ENCODE measurements around the gene SLC12A5. TPM values are rescaled to one million over a fixed set of nuclear protein-coding genes. Genes with fewer than 3 reads are reported as not detected.
"Not testable (repeated sequence)": the region's sequence is repeated elsewhere in the genome, so short reads cannot be mapped to it uniquely, and the experiment has no call there.

SLC12A5 gene
- total and polyA plus RNA-seq, 2 of the 4 experiments (the other 2 are of a cell fraction) = 2.2 TPM; not detected in 1

DNA sequence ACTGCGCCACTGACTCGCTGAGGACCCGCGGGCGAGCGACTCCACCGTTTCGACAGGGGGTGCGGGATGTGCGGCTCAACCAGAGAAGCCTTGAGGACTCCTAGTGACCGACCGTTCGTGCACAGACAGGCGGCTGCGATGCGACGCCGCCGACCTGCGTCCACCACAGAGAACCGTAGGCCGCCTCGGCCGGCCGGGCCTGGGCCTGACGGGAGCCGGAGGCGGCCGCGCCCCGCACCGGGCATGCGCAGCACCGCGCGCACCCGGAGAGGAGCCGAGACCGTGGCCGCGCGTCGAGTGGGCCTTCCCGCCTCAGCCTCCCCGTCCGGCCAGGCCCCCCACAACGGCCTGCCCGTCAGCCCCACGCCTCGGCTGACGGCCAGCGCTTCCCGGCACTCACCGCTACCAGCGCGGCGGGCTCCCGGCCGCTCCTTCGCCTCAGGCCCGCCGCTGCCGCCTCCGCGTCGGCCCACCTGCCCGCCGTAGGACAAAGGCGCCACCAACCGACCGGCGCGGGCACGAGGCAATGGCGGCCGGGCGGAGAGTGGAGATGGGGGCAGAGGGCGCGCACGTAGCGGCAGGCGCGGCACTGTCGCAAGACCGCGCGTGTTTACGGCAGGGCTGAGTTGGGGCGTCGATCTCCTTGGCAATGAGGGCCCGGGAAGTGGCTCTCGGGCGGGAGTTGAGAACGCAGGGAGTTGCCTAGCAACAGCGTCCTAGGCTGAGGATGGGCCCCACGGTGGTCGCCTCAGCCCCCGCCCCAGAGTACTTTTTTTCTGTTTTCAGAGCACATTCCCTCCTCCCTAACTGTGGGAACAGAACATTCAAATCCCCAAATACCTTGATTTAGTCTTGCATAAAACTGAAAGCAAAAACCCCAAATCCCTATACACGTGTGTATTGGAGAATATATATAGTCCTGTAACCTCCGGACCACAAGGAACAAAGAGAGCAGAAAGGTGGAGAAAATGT, 60.7 kb downstream of the SLC12A5 start, which contains the start of gene NCOA5 (continued):
- TF ChIP-seq, protein P1, sequence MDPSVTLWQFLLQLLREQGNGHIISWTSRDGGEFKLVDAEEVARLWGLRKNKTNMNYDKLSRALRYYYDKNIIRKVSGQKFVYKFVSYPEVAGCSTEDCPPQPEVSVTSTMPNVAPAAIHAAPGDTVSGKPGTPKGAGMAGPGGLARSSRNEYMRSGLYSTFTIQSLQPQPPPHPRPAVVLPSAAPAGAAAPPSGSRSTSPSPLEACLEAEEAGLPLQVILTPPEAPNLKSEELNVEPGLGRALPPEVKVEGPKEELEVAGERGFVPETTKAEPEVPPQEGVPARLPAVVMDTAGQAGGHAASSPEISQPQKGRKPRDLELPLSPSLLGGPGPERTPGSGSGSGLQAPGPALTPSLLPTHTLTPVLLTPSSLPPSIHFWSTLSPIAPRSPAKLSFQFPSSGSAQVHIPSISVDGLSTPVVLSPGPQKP (IDR thresholded peaks at IDR 0.05; ENCODE audit: borderline replicate concordance, low read depth, low read length) = no peak

- H3K4me2 ChIP-seq (ENCODE audit: low read depth, low read length); H3K27me3 ChIP-seq (ENCODE audit: control insufficient read depth, insufficient read depth, low read length); H2BK20ac ChIP-seq (ENCODE audit: low read depth, low read length); H3K23ac ChIP-seq (ENCODE audit: low read depth, low read length); H2AK5ac ChIP-seq (ENCODE audit: low read depth, low read length); dilution Hi-C loops (cut with HindIII; ENCODE audit: low sequenced_read_pairs, unreplicated experiment); H4K5ac ChIP-seq (ENCODE audit: low read depth, low read length); H3K36me3 ChIP-seq (ENCODE audit: control insufficient read depth, insufficient read depth, low read length); H3K56ac ChIP-seq (ENCODE audit: extremely low read depth, insufficient read depth, low read length); H2BK15ac ChIP-seq (ENCODE audit: low read depth, low read length); H2AK9ac ChIP-seq (replicated peaks; ENCODE audit: low read depth, low read length, poor library complexity); H3K9ac ChIP-seq (ENCODE audit: low read depth, low read length); H3K27ac ChIP-seq (ENCODE audit: insufficient read depth, low read length); H2AFZ ChIP-seq (replicated peaks; ENCODE audit: low read length, poor library complexity); H2BK120ac ChIP-seq (ENCODE audit: low read depth, low read length); BruUV-seq (replicated peaks); H3K9me3 ChIP-seq (ENCODE audit: control insufficient read depth, insufficient read depth, low read length); intact Hi-C loops (cut with micrococcal nuclease); H3K4ac ChIP-seq (ENCODE audit: low read depth, low read length); POLR2A ChIA-PET (ENCODE audit: unreplicated experiment); H4K91ac ChIP-seq (ENCODE audit: insufficient read depth, low read depth, low read length); DNase-seq; ATAC-seq (ENCODE audit: low read depth); H3K9me1 ChIP-seq (ENCODE audit: insufficient read depth, low read length); H2BK5ac ChIP-seq (ENCODE audit: low read depth, low read length, poor library complexity, severe bottlenecking); H3K4me1 ChIP-seq (ENCODE audit: control insufficient read depth, insufficient read depth, low read length); H3K18ac ChIP-seq (ENCODE audit: low read depth, low read length); H3K14ac ChIP-seq (replicated peaks; ENCODE audit: low read depth, low read length); CTCF ChIA-PET; H4K8ac ChIP-seq (ENCODE audit: low read depth in 2 of 2, low read length in 2 of 2); in situ Hi-C loops (cut with MboI; ENCODE audit: low sequenced_read_pairs); H3K4me3 ChIP-seq (ENCODE audit: insufficient read depth, low read depth, low read length): not testable (repeated sequence)
- 81% methylated on average over 8 of the region's 52 CpGs; no CpG with 5 or more reads in 1 of the 2 experiments for WGBS, 2 experiments (ENCODE audit: extremely low coverage in 2 of 2, insufficient read length in 1 of 2)
- H3K79me1 ChIP-seq (ENCODE audit: low read depth in 1 of 2, low read length in 2 of 2) = peaks cover 3 to 21% of the 10 kb centered on the region in 2 experiments; a peak in 2 of 4 replicates
- peaks cover 26% of the 10 kb centered on the region for H4K20me1 ChIP-seq (ENCODE audit: insufficient read depth, low read length)
Measured at GRCh38 chr20:46091622-46092535, 62.9 kb downstream of the SLC12A5 start.
